HG02885 (cell line): ENCODE results near the gene CUBN.

Source experiments
- ATAC-seq: cut with Tn5 transposase; IDR thresholded peaks from one replicate; pipeline ENCODE4 v1.9.1; 2021; ENCODE audit warnings: mild to moderate bottlenecking; ENCODE audit not compliant: unreplicated experiment, poor library complexity

The CUBN gene

DNA sequence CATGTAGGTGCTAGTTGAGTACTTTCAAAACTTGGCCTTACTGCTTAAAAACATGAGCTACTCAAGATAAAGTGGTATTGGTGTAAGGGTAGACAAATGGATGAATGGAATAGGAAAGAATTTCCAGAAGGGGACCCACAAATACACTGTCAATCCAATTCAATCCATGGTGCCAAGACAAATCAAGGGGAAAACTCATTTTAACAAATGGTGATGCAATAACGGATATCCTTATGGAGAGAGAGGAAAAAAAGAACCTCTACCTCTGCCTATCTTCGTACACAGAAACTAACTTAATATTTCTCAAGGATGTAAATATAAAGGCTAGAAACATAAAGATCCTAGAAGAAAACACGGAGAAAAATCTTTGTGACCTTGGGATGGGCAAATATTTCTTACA lies 188.5 kb downstream of the CUBN start:
- ATAC-seq = no peak

GRCh38 chr10:16938952-16939351 lies 190.7 kb downstream of the CUBN start:
- ATAC-seq = no peak

- ATAC-seq = no peak
Measured at GRCh38 chr10:16934461-16934860, 195.2 kb downstream of the CUBN start.

- no peak for ATAC-seq
Measured at GRCh38 chr10:16933783-16934182, 195.8 kb downstream of the CUBN start.

- no peak for ATAC-seq
Measured at GRCh38 chr10:16931930-16932329, 197.7 kb downstream of the CUBN start.

GRCh38 chr10:16930540-16930939 lies 199.1 kb downstream of the CUBN start:
- no peak for ATAC-seq

- ATAC-seq = no peak
Measured at GRCh38 chr10:16929069-16929468, 200.5 kb downstream of the CUBN start.

DNA sequence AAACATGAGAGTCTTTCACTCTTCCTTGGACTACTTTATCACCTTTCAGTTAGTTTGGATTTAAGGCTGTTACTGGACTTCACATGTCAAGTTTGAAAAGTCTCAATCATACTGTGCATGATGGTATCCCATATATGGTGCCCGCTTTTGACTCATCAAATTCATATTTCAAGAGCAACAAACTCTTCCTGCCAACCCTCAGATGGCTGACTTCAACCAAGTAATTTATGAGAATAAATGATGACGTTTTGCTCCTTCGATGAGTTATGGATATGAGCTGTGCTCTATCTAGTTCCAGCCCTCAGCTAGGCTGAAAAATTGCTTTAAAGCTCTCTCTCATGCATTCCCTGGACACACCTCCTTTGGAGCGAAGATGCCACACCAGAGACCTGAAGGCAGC lies 202.1 kb downstream of the CUBN start:
- ATAC-seq = no peak

DNA sequence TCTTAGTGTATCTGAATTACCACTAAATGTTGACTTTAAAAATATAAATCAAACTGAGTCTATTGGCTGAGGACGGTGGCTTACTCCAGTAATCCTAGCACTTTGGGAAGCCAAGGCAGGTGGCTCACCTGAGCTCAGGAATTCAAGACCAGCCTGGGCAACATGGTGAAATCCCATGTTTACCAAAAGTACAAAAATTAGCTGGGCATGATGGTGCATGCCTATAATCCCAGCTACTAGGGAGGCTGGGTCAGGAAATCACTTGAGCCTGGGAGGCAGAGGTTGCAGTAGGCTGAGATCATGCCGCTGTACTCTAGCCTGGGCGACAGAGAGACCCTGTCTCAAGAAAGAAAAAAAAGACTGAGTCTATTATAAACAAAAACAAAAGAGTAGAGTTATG lies 205.9 kb downstream of the CUBN start:
- ATAC-seq = no peak

GRCh38 chr10:16923309-16923708 lies 206.3 kb downstream of the CUBN start:
- no peak for ATAC-seq

DNA sequence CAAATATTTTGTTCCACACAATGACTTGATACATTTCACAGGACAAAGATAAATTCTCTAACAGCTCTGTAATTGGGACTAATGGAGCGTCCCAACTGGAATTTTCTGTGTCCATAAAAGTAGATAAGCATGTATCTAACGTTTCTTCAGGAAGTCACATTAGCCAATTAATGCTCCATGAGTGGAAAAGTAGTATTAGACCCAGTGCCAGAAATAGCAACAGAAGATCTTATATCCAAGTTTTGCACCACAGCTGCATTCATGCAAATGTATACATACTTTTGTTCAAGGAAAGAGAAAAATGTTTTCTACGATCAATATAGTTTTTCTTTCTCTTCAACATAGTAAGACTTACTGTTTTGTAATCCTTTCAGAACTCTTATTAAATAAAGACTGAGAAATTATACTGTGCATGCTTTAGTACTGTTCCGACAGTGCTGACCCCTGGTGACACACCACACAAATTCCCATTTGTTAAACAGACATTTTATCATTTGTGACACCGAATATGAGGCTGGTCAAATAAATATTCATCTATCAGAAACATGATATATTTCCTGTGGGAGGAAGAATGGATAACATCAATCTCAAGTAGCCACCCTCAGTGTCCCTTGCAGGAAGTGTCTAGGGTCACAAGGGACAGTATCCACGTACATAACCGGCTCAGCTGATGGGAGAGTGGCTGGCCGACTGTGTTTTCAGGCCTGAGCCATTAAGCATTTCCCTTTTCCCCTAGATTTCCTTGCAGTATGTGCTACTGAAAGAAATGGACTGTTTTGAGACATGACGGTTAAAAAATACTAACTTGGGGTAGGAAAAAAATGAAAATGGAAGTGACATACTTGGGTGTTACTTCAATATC lies 210.3 kb downstream of the CUBN start:
- no peak for ATAC-seq

GRCh38 chr10:16916496-16916895 lies 213.1 kb downstream of the CUBN start:
- no peak for ATAC-seq

DNA sequence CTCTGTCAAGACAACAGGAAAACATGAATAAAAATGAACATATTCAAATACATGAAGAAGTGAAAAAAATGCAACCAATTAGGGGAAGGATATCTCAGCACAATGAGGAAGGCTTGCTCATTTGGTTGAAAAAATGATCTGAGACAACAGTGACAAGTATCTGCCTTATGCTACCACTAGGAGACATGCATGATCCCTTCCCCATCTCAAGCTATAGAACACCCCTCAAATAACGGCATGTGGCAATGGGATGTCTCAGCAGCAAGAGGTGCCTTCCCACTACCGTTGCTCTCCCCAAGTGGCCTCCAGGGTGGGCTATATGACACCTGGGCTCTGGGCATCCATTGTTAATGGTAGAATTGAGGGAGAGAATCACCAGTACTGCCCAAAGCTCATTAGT lies 214.3 kb downstream of the CUBN start:
- no peak for ATAC-seq

- ATAC-seq = no peak
Measured at GRCh38 chr10:16913266-16913665, 216.3 kb downstream of the CUBN start.

DNA sequence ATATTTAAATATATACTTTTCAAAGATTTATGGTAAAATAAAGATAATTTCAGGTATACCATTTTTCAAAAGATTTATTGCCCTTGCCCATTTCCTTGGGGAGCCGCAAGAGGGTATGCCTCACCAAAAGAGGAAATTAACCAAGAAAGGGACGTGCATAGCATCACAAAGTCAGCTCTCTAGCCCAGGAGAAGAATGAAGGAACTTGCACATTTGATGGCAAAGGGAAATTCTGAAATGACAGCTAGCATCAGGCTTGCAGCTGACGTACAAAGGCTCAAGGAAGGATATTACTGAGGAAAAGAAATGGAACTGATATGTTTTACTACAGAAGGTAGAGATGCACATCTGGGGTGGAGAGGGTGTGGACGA lies 218.8 kb downstream of the CUBN start:
- no peak for ATAC-seq

DNA sequence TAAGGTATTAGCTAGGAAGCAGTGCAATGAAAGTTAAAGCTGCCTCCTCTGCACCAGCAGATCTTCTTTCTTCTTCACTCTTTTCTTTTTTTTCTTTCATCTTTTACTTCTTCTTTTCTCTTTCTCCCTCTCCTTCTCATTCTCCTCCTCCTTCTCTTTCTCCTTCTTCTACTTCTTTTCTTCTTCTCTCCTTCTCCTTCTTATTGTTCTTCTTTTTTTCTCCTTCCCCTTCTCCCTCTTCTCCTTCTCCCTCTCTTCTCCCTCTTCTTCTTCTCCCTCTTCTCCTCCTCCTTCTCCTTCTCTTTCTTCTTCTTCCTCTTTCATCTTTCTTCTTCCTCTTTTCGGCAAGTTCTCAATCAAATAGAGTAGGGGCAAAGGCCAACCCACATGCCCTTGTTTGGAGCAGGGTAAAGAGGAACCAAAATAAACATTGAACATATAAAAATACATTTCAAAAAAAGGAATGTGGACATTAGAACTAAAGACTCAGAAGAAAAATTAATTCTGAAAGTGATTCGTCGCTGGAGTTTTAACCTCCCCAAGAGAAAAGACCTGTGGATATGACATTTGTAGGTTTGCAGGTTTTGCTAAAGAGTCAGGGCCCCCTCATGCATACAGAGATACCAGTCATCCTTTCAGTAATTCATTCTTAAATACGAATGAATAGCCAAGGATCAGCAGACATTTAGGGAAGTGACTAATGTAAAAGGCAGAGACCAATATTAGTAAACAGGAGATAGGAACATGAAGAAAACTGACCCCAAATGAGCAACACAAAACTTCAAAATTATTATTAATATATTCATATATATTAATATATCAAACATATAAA lies 219.4 kb downstream of the CUBN start:
- no peak for ATAC-seq

GRCh38 chr10:16909271-16909767 lies 220.3 kb downstream of the CUBN start:
- no peak for ATAC-seq

GRCh38 chr10:16907687-16908086 lies 221.9 kb downstream of the CUBN start:
- ATAC-seq = no peak

DNA sequence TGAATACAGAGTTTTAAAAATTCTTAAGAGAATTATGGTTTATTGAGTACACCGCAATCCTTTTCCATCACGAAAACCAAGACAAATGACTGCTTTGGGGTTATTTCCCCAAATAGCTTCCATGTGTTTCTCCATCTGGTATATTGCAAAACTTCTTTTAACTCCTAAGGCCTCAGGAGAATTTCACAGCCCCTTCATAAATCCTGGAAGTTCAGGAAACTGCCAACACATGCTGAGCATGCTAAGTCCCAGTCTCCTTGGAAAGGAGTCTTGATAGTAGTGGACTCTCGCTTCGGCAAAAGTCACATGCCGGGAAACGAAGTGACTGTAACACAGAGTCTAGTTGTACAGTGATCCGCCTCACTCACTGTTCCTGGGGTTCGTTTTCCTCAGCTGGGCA lies 224.3 kb downstream of the CUBN start:
- ATAC-seq = no peak

DNA sequence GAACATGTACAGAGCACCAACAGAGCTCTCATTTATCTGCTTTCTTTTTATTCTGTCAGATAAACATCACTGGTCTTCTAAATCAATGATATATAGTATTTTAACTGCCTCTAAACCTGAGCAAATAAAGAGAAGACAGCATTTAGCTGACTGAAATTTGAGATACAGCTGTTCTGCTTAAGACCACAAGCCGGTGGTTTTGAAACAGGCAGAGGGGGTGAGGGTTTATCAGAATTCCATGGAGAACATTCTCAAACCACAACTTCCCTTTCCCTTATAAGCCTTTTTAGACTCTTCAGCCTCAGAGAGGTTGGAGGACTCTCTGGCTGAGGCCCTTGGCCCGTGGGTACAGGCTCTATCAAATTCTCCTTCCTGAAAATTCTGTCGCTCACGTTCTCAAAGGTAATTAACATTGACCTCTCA lies 225.0 kb downstream of the CUBN start:
- no peak for ATAC-seq

DNA sequence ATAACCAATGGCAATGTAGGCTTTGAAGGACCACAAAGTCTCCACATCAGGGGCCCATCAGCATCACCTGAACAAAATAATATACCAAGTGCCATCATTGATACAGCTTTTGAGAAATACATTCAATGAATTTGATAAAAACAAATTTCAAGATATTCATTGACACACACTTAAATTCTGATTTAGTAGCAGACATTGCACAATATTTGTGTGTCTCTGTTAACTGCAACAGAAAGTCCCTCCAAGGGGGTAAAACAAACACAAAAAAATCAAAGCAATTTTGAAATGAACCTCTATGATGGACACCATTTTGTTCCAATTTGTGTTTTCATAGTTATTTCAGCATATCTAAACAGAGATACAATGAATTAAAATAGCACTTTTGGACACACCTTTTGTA lies 225.6 kb downstream of the CUBN start:
- no peak for ATAC-seq
